ENCODE data around the gene HHAT.
"Not testable (repeated sequence)": the region's sequence is repeated elsewhere in the genome, so short reads cannot be mapped to it uniquely, and the experiment has no call there.

Gene HHAT

DNA sequence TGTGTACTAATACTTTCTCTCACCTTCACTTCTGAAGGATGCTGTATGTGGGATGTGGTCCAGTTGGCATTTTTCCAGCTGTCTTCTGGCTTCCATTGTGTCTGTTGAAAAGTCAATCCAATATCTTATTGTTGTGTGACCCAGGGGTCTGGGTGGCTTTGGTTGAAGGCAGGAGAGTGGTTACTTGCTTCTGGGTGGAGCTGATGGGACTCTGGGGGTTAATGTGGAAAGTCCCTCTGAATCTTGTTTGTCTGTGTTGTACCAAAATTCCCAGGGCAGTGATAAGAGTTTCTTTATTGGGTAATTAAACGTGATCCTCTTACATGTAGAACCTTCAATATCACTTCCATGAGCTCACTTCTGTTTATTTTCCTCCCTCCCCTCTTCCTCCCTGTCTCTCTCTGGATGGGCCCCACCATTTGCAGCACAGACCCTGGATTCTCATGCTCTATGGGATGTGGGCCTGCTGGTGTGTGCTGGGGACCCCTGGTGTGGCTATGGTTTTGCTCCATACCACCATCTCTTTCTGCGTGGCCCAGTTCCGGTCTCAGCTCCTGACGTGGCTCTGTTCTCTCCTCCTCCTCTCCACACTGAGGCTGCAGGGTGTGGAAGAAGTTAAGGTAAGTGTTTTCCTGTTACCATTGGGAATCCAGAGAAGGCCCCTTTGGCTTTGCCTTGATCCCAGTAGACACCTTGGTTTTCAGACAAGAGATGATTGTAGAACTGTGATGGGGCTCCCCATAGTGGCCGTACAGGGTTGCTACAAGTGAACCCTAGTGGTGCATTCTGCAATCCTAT is 71.5 kb downstream of the HHAT start:
- DNase-seq = peak; percentile 58

DNA sequence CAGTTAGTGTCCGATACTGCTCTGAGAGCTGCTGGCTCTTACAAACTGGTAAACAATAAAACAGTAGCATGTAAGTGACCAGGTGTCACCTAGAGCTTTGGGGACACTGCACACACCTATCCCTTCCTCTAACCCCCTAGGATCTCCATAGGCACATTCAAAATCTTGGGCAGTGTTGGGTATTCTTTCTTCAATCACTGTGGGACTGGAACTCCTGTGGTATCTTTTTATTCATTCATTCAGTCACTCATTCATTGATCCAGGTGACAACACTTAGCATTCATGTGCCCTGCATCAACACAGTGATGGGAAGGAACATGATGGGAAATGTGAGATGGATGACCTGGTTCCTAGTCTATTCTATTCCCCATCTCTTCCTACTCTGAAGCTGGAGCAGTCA is 73.9 kb downstream of the HHAT start:
- no peak for DNase-seq

DNA sequence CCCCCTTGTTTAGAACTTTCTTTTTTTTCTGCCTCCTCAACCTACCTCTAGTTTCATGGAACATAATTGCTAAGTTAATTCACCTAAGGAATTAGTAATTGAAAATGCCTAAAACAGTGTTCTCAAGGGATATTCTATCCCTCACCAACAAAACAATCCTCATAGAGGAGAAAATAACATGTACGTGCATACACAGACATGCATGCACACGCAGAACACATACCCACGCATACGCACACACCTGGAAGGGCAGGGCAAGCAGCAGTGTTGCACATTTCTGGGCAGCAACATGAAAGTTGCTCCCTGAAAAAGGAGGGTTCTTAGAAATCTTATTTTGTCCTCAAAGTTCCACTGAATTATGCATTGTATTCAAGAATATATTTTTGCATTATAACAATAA is 76.6 kb downstream of the HHAT start:
- no peak for DNase-seq

DNA sequence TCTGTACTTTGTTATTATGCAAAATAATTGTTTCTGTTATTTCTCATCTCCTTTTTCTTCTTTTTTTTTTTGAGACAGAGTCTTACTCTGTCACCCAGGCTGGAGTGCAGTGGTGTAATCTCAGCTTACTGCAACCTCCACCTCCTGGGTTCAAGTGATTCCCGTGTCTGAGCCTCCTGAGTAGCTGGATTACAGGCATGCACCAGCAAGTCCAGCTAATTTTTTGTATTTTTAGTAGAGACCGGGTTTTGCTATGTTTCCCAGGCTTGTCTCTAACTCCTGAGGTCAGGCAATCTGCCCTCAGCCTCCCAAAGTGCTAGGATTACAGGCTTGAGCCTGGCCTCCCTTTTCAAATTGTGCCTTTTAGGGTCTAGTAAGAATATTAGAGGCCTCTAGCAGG is 77.6 kb downstream of the HHAT start:
- not testable (repeated sequence) for DNase-seq

DNA sequence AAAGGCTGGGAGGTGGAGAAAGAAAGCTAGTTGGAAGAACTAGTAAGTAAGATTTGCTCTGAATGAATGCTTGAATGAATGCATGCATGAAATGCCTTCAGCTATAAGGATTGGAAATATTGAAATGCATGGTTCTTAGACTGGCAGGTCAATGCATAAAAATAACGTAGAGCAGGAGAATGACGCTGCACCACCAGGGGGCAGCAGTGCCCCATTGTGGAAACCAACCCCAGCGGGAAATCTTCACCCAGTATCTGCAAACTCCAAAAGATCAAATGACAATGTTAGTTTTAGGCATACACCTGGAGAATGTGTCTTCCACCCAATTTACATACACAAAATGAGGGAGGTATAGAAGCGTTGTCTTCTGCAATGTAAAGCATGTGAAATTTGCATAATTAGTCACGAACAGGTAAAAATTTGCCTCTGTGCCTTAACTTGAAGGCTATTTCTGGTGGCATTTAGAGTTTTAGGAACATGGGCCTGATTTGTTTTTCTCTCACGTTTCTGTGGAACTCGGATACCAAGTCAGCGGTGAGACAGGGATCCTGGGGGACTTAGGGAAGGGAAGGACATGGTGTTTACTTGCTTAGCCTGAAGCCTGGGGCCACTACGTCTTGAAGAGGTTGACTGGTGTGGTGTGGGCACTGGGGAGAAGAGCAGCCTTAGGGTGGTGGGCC is 78.6 kb downstream of the HHAT start:
- peak; percentile 69 for DNase-seq

DNA sequence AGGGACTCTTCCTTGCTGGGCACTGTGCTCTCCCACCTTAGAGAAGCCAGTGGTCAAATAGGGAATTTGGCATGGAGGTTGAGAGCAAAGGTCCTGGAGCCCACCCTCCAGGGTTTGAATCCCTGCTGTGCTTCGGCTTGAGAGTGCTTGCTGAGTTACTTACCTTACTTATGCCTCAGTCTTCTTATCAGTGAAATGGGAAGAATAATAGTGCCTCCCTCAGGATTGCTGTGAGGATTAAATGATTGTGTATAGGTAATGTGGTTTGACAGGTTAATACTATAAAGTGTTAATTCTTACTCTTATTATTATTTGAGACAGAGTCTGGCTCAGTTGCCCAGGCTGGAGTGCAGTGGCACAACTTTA is 79.2 kb downstream of the HHAT start:
- DNase-seq = no peak

DNA sequence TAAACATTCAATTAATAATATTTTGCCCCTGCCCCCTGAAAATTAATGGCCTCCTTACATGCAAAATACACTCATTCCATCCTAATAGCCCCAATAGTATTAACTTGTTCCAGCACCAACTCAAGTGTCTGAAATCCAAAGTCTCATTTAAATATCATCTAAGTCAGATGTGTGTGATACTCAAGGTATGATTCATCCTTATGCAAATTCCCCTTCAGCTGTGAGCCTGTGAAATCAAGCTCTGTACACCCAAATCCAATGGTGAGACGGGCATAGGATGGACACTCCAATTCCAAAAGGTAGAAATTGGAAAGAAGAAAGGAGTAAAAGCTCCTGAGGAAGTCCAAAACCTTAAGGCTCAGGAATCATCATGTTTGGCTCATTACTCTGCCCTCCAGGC is 83.5 kb downstream of the HHAT start:
- no peak for DNase-seq

DNA sequence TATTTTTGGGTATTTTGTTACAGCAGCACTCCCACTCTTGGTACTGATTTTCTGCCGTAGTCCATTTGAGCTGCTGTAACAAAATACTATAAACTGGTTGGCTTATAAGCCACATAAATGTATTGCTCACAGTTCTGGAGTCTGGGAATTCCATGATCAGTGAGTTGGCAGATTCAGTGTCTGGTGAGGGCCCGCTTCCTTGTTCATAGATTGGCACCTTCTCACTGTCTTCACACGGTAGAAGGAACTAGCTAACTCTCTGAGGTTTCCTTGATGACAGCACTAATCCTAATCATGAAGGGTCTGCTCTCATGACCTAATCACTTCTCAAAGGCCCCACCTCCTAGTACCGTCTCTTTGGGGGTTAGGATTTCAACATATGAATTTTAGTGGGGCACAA is 85.2 kb downstream of the HHAT start:
- DNase-seq = no peak

DNA sequence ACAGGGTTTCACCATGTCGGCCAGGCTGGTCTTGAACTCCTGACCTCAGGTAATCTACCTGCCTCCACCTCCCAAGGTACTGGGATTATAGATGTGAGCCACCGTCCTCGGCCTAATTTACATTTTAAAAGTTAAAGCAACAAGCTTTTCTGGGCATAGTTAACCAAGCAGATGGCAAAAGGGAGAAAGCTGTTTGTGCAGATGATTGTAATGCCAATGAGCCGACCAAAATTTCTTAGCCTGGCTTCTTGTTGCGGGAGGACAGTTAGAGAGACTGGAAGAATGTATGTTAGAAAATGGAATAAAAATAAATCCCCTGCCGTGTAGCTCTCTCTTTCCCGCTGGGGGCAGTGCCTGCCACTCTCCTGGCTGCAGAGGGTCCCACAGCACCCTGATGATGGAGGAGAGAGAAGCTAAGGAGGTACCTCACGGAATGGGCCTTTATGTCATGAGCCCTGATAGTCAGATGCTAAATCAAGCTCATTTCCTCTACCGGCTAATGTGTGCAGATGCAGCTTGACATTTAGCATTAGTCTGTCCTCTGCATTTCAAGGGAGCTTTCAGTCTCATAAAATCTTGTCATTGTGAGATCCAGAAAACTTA is 87.2 kb downstream of the HHAT start:
- DNase-seq = no peak

DNA sequence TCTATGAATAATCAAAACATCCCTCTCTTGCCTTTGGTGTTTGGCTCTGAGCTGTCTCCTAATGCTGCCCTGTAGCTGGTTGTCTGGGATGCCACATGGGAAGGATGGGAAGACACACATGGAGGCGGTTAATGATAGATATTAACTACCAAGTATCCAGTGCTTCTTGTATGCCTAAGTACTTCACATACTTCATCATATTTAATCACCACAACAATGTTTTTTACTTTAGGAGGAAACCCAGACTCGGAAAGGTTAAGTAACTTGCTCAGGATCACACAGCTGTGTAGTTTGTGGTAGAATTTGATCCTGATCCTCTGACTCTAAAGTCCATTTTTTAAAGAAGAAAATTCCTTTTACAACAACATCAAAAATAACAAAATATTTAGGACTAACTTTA is 88.0 kb downstream of the HHAT start:
- no peak for DNase-seq

DNA sequence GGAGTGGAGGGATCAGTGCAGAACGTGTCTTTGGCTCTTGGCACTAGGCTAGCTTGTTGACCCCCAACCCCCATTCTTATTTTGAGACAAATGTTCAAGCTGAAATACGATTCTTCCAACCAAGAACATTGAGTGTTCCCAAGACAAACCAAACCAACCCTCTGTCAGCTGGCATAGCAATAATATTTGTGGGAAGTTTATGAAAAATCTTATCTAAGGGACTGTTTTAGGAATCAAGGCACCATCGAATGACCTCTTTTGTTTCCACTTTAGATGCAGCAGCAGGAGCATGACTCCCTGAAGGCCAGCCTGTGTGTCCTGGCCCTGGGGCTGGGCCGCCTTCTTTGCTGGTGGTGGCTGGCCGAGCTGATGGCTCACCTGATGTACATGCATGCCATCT is 89.2 kb downstream of the HHAT start:
- no peak for DNase-seq

DNA sequence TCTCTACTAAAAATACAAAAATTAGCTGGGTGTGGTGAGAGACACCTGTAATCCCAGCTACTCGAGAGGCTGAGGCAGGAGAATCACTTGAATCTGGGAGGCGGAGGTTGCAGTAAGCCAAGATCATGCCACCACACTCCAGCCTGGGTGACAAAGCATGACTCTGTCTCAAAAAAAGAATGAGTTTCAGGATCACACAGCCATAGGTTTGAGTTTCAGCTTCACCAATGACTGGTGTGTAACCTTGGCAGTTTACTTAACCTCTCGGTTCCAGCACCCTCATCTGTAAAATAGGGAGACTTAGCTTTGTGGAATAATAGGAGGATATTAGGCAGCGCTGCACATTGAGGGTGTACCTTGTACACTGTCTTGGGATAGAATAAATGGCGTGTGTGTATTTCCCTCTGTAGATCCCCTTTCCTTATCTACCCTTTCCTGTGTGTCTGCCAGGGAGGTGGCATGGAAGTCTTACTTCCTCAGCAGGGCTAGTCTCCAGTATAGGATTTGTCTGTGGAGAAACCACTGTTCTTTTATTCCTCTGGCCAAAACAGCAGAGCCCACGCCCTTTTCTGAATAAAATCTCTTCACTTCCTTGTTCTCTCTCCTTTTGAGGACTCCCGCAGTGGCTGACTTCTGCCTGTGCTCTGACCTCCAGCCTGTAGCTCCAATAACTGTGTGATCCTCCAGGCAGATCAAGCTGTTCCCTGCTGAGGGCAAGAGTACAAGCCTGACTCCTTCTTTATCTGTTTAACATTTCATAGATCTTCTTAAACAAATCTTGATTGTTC is 90.4 kb downstream of the HHAT start:
- DNase-seq = no peak

DNA sequence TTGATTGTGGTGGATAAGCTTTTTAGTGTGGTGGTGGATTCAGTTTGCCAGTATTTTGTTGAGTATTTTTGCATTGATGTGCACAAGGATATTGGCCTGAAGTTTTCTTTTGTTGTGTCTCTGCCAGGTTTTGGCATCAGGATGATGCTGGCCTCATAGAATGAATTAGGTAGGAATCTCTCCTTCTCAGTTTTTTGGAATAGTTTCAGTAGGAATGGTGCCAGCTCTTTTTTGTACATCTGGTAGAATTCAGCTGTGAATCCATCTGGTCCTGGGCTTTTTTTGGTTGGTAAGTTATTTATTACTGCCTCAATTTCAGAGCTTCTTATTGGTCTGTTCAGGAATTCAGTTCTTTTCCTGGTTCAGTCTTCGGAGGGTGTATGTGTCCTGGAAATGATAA is 98.0 kb downstream of the HHAT start:
- not testable (repeated sequence) for DNase-seq

DNA sequence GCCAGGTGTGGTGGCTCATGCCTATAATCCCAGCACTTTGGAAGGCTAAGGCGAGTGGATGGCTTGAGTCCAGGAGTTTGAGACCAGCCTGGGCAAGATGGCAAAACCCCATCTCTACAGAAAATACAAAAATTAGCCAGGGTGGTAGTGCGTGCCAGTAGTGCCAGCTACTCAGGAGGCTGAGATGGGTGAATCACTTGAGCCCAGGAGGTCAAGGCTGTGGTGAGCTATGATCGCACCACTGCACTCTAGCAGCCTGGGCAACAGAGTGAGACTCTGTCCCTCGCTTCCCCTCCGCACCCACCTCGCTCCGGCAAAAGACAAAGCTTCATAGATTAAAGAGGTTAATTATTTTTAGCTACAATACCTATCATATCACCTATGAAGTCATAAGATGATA is 100.0 kb downstream of the HHAT start:
- DNase-seq = no peak

DNA sequence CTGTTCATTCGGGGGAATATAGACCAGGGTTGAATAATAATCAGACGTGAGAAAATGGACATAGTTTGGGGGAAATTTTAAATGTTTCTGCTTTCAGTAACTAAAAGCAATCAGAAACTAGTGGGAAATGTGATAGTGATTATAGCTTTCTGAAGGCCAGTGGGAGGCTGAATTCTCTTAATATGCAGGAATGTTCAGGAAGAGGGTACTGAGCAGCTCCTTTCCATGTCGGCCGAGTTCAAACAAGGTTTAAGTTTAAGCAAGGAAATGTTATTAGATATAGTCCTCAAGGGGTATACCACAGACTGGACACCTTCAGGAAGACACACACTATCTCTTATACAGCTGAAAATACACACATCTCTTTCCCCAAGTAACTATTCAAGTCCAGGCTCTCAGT is 105.5 kb downstream of the HHAT start:
- no peak for DNase-seq

DNA sequence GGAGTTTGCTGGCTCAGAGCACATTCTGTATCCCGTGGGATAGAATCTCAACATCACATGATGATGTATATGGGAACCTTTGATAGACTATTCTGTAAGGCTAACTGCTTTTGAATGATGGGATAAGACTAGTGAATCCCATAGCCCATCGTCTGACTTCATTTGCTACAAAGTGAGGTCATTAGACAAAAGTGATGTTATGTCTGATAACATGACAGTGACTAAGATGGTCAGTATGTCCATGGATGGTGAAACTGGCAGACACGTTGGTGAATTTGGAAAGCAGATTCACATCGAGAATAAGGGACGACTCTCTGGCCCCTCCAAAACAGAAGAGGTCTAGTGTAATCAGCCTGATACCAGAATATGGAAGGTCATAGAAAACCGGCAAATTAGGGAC is 108.4 kb downstream of the HHAT start:
- DNase-seq = no peak

DNA sequence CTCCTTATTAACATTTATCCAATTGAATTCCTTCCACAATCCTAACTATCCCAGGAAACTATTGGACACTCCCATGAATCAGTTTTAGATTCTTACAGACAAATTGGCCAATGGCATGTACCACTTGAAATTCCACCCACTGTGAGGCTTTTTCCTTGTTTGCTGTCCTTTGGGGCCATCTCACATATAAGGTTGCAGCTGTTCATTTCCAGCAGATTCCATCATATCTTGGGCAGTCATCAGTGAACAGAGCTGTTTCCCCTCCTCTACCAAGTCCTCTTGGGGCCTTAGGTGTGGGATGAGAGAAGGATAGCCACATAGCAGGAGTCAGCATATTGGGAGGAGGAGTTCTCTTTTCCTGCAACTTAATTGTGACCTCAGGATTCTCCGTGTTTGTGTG is 109.1 kb downstream of the HHAT start:
- no peak for DNase-seq

DNA sequence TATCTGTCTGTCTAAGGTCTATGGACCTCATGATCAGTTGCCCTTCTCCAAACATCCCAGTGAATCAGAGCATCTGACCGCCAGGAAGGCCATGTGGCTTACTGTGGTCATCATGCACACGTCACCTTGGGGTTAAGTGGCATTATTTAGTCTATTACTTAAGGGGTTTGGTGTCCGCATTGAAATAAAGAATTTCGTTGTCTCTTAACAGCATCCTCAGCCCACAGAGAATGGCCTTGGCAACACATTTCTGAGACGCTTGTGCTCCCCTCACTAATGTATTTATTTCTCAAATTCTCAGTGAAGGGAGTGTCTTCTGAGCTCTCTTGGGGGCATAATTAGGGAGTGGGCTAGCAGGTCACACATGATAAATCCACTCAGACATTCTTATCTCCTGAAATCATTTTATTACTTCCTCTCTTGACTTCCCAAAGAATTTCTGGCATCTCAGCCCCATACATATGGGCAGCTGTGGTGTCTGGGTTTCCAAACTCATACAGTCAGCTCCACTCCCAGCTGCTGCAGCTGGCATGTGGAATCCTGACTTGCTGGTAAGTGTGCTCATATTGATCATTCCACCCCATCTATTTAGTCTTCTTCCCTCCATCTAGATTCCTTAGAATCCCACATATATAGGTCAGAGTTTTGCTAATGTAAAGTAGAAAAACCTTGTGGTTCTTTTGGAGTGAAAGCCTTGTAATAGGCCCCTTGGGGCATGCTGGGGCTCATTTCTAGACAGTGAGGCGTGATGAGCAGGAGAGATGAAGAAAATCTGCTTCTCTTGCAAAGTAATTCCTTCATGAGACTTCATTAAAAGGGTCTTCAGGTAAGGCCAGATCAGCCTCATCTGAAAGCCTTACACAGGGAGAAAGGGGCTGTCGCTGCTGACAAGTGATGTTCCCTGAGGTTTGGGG is 110.5 kb downstream of the HHAT start:
- peak; percentile 76 for DNase-seq

DNA sequence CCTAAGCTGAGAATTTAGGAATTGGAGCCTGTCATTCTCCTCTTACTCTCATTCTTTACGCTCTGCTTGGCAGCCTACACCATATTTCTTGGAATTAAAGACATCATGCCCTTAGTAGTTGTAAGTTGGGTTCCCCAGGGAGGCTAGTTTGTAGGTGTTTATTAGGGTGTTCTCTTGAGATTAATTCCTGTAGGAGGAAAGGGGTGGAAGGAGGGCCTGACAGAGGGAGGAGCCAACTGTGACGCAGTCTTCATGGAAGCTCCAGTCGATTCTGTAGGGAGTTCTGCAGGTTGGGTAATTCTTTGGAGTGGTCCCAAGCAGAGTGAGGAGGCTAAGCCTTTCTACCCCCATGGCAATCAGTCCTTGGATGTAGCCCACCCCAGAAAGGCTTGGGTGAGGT is 111.4 kb downstream of the HHAT start:
- DNase-seq = no peak

DNA sequence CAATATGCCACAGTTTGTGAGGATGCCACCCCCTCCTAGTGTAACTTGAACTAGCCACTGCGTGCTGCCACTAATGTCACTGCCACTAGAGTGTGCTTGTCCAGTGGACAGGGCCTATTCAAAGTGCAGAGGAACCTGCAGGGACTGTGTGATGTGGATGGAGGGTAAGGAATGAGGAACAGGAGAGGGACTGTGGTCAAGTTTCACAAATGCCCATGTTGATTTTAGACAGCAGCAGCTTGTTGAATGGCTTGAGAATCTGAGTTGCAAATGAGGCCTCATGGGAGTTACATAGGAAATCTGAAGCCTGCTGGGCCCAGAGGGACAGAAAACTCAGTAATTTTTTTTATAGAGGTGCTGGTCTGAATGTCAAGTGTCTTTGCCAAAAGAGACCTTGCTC is 112.3 kb downstream of the HHAT start:
- no peak for DNase-seq

DNA sequence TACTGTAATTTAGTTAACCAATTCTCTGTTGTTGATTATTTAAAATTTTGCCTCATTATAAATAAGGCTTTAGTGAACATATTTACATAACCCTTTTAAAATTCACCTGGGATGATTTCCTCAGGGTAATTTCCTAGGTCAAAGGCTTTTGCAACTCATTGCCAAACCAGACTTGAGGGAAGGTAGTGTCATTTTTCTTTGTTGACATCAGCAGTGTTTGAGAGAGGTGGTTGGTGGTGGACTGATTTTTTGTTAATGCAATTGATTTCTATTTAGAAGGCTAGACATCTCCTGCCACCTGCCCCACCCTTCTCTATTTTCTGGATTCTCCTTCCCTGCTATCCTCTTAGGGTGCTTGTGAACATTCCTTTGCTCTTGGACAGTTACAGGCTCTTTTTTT is 116.8 kb downstream of the HHAT start:
- no peak for DNase-seq

DNA sequence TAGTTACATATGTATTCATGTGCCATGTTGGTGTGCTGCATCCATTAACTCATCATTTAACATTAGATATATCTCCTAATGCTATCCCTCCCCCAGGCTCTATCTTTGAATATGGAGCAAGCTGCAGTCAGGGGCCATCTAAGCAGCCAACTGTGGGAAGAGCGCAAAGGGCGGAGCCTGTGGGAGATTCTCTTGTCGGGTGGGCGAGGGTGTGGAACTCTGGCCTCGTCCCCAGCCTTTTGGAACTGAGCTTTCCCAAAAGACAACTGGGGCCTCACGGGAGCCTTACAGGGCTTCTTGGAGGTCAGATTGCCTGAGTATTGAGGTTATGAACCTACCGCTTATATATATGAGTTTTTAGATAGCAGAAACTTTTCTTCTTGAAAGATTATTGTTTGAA is 117.2 kb downstream of the HHAT start:
- DNase-seq = no peak

DNA sequence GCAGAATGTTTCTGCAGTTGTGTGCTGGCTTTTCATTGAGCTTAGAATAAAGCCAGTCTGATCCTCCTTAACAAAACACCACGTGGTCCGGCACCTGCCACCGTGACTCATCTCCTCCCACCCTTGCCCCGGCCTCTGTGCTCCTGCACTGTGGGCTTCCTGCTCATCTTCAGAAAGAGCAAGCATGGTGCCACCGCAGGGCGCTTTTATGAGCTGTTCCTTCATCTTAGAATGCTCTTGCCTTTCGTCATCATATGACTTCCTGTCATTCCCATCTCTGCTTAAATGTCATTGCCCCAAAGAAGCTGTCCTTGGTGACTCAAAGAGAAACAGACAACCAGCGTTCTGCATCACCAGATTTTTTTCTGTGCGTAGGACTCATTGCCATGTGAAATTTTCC is 117.8 kb downstream of the HHAT start:
- DNase-seq = peak; percentile 21

Measured in T1000 (cell line).